ENCODE data around the gene FAM20A. TPM values are rescaled to one million over a fixed set of nuclear protein-coding genes. Genes with fewer than 3 reads are reported as not detected.

The FAM20A gene
- total and polyA plus RNA-seq, 9 of the 15 experiments (the other 6 are each of a cell fraction or from before 2014, with no cell fraction given): 0.07 TPM; not detected in 8

GRCh38 chr17:68511671-68512246 lies 89.4 kb downstream of the FAM20A start (continued):
- 0 out of 2 replicates have a peak, but pooled peaks have one; percentile 21 for TF ChIP-seq CREB3L1 (IDR thresholded peaks at IDR 0.05; ENCODE audit: borderline replicate concordance, low read depth)
- no peak for TF ChIP-seq HNRNPLL (IDR thresholded peaks at IDR 0.05; ENCODE audit: low read depth, low read length, poor library complexity, severe bottlenecking)
- peak; percentile 49 for TF ChIP-seq CXXC5 (CRISPR knock-in tag; IDR thresholded peaks at IDR 0.05)
- TF ChIP-seq, protein P1, sequence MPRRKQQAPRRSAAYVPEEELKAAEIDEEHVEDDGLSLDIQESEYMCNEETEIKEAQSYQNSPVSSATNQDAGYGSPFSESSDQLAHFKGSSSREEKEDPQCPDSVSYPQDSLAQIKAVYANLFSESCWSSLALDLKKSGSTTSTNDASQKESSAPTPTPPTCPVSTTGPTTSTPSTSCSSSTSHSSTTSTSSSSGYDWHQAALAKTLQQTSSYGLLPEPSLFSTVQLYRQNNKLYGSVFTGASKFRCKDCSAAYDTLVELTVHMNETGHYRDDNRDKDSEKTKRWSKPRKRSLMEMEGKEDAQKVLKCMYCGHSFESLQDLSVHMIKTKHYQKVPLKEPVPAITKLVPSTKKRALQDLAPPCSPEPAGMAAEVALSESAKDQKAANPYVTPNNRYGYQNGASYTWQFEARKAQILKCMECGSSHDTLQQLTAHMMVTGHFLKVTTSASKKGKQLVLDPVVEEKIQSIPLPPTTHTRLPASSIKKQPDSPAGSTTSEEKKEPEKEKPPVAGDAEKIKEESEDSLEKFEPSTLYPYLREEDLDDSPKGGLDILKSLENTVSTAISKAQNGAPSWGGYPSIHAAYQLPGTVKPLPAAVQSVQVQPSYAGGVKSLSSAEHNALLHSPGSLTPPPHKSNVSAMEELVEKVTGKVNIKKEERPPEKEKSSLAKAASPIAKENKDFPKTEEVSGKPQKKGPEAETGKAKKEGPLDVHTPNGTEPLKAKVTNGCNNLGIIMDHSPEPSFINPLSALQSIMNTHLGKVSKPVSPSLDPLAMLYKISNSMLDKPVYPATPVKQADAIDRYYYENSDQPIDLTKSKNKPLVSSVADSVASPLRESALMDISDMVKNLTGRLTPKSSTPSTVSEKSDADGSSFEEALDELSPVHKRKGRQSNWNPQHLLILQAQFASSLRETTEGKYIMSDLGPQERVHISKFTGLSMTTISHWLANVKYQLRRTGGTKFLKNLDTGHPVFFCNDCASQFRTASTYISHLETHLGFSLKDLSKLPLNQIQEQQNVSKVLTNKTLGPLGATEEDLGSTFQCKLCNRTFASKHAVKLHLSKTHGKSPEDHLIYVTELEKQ (CRISPR knock-in tag; IDR thresholded peaks at IDR 0.05): no peak
- TF ChIP-seq, protein P2, sequence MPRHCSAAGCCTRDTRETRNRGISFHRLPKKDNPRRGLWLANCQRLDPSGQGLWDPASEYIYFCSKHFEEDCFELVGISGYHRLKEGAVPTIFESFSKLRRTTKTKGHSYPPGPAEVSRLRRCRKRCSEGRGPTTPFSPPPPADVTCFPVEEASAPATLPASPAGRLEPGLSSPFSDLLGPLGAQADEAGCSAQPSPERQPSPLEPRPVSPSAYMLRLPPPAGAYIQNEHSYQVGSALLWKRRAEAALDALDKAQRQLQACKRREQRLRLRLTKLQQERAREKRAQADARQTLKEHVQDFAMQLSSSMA (CRISPR knock-in tag; IDR thresholded peaks at IDR 0.05): no peak
- TF ChIP-seq MNT (conservative IDR thresholded peaks at IDR 0.05): peak; percentile 84 to 92
- peak; percentile 90 for TF ChIP-seq MGA (IDR thresholded peaks at IDR 0.05)

Measured in K562 (cell line).